ENCODE measurements around the gene IGFBP4.
A peak's percentile ranks its signal among the peaks of the same experiment; 100 is the strongest.

The IGFBP4 gene

GRCh38 chr17:40448639-40449261 lies 5.5 kb downstream of the IGFBP4 start:
- in situ Hi-C loops (cut with HindIII; ENCODE audit: low sequenced_read_pairs), result no loop called here
- H3K4me3 ChIP-seq (ENCODE audit: low read depth, low read length), result no peak overlapping the region
- TF ChIP-seq CTCF (IDR thresholded peaks at IDR 0.05; ENCODE audit: low read depth, low read length, missing control alignments), result no peak
- no peak for DNase-seq (ENCODE audit: low read depth)

- no peak for DNase-seq (ENCODE audit: low read depth)
- in situ Hi-C loops (cut with HindIII; ENCODE audit: low sequenced_read_pairs), result no loop called here
- H3K4me3 ChIP-seq (ENCODE audit: low read depth, low read length), result no peak overlapping the region
- peak; percentile 54 for TF ChIP-seq CTCF (IDR thresholded peaks at IDR 0.05; ENCODE audit: low read depth, low read length, missing control alignments)
Observed at GRCh38 chr17:40450175-40450574, 6.9 kb downstream of the IGFBP4 start.

GRCh38 chr17:40451420-40451819 lies 8.2 kb downstream of the IGFBP4 start:
- peak; percentile 89 for DNase-seq (ENCODE audit: low read depth)
- TF ChIP-seq CTCF (IDR thresholded peaks at IDR 0.05; ENCODE audit: low read depth, low read length, missing control alignments), result no peak
- H3K4me3 ChIP-seq (ENCODE audit: low read depth, low read length), result no peak overlapping the region
- in situ Hi-C loops (cut with HindIII; ENCODE audit: low sequenced_read_pairs), result no loop called here

GRCh38 chr17:40452216-40452787 lies 9.1 kb downstream of the IGFBP4 start:
- no peak for TF ChIP-seq CTCF (IDR thresholded peaks at IDR 0.05; ENCODE audit: low read depth, low read length, missing control alignments)
- in situ Hi-C loops (cut with HindIII; ENCODE audit: low sequenced_read_pairs), result no loop called here
- DNase-seq (ENCODE audit: low read depth), result peak; percentile 49
- H3K4me3 ChIP-seq (ENCODE audit: low read depth, low read length), result no peak overlapping the region

- in situ Hi-C loops (cut with HindIII; ENCODE audit: low sequenced_read_pairs), result no loop called here
- no peak for DNase-seq (ENCODE audit: low read depth)
- TF ChIP-seq CTCF (IDR thresholded peaks at IDR 0.05; ENCODE audit: low read depth, low read length, missing control alignments), result no peak
- H3K4me3 ChIP-seq (ENCODE audit: low read depth, low read length), result no peak overlapping the region
Observed at GRCh38 chr17:40452921-40453378, 9.7 kb downstream of the IGFBP4 start.

GRCh38 chr17:40453881-40454612 lies 10.8 kb downstream of the IGFBP4 start:
- in situ Hi-C loops (cut with HindIII; ENCODE audit: low sequenced_read_pairs), result no loop called here
- TF ChIP-seq CTCF (IDR thresholded peaks at IDR 0.05; ENCODE audit: low read depth, low read length, missing control alignments), result no peak
- H3K4me3 ChIP-seq (ENCODE audit: low read depth, low read length), result no peak overlapping the region
- no peak for DNase-seq (ENCODE audit: low read depth)
